ENCODE data around the gene WDR87.
"Not testable (repeated sequence)": the region's sequence is repeated elsewhere in the genome, so short reads cannot be mapped to it uniquely, and the experiment has no call there.

Gene WDR87

GRCh38 chr19:37929355-37929923 lies 23.0 kb upstream of the WDR87 start:
- DNase-seq = no peak

- DNase-seq = no peak
These were observed 22.3 kb upstream of the WDR87 start for GRCh38 chr19:37928527-37929286.

- DNase-seq = no peak
These were observed 20.3 kb upstream of the WDR87 start for GRCh38 chr19:37926711-37927110.

GRCh38 chr19:37926255-37926654 lies 19.9 kb upstream of the WDR87 start:
- DNase-seq = no peak

GRCh38 chr19:37925212-37925611 lies 18.8 kb upstream of the WDR87 start:
- DNase-seq = no peak

GRCh38 chr19:37924573-37924972 lies 18.2 kb upstream of the WDR87 start:
- not testable (repeated sequence) for DNase-seq

- no peak for DNase-seq
These were observed 14.4 kb upstream of the WDR87 start for GRCh38 chr19:37920591-37921450.

GRCh38 chr19:37914908-37915307 lies 8.5 kb upstream of the WDR87 start:
- DNase-seq = no peak

GRCh38 chr19:37909661-37910199 lies 3.3 kb upstream of the WDR87 start:
- DNase-seq = no peak

- no peak for DNase-seq
These were observed 1.5 kb upstream of the WDR87 start for GRCh38 chr19:37907735-37908455.

- peak; percentile 71 to 88 for DNase-seq
These were observed 708 bp upstream of the WDR87 start, which contains the start of gene SIPA1L3 for GRCh38 chr19:37906869-37907734. Gene SIPA1L3 (plus strand): TSS chr19:37907208. CDS start chr19:38081566, 174,358 bp downstream.

GRCh38 chr19:37903096-37903495 lies 3.3 kb downstream of the WDR87 start:
- DNase-seq = no peak

- peak in 1 of 2 experiments; percentile 27 for DNase-seq
These were observed 3.7 kb downstream of the WDR87 start for GRCh38 chr19:37902668-37903067.

GRCh38 chr19:37899966-37900365 lies 6.4 kb downstream of the WDR87 start:
- no peak for DNase-seq

GRCh38 chr19:37899453-37899852 lies 6.9 kb downstream of the WDR87 start:
- DNase-seq = no peak

GRCh38 chr19:37896180-37896579 lies 10.2 kb downstream of the WDR87 start:
- no peak for DNase-seq

- no peak for DNase-seq
These were observed 12.4 kb downstream of the WDR87 start for GRCh38 chr19:37893845-37894575.

GRCh38 chr19:37886571-37886970 lies 19.8 kb downstream of the WDR87 start:
- no peak for DNase-seq

- no peak for DNase-seq
These were observed 21.0 kb downstream of the WDR87 start for GRCh38 chr19:37885392-37885791.

- no peak for DNase-seq
These were observed 29.2 kb downstream of the WDR87 start for GRCh38 chr19:37877147-37877546.

- no peak for DNase-seq
These were observed 30.4 kb downstream of the WDR87 start for GRCh38 chr19:37876032-37876431.
